RKO (cell line): ENCODE measurements around the gene TPPP.
A peak's percentile ranks its signal among the peaks of the same experiment; 100 is the strongest.
"Not testable (repeated sequence)": the region's sequence is repeated elsewhere in the genome, so short reads cannot be mapped to it uniquely, and the experiment has no call there.

ENCODE experiments used
- DNase-seq: peaks from one replicate; pipeline ENCODE4 v3.0.0-alpha.2; 2016; ENCODE audit warnings: low spot score

TPPP gene

GRCh38 chr5:645421-645820, 47.7 kb downstream of the TPPP start:
- DNase-seq = no peak

- no peak for DNase-seq
These were observed 48.2 kb downstream of the TPPP start for GRCh38 chr5:644971-645370.

DNA sequence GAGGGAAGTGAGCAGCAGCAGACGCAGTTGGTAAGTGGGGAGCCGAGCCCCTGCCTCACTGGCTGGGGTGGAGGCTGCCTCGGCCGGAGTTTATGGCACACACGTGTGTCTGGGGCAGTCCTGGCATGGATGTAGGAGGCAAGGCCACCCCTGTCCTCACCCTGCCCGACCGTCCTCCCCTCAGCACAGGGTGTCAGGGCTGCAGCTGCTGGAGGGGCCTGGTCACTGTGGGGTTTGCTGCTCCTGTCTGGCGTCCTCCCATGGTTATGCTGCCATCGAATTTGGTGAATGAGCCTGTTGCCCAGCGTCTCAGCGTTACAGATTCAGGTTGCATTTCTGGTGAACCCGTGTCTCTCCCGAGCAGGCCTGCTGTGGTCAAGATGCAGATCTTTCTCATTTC, 48.6 kb downstream of the TPPP start:
- no peak for DNase-seq

DNA sequence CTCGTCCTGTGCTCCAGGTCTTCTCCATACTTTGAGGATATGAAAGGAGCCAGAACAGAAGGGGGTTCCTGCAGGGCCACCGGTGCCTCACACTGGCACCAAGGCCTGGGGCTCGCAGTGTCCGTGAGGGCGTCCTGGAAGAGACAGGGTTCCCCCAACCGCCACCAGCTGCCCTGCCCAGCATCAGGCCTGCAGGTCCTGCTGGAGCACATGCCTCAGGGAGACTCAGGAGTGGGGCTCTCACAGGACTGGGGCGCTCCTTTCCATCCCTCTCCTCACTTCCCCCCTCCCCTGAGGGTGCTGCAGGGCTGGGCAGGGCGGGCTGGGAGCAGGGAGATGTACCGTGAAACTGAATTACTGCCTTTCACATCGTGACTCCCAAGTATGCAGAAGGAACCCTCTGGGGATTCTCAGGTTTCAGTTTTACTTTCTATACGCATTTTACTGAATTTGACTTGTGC, 49.3 kb downstream of the TPPP start:
- no peak for DNase-seq

DNA sequence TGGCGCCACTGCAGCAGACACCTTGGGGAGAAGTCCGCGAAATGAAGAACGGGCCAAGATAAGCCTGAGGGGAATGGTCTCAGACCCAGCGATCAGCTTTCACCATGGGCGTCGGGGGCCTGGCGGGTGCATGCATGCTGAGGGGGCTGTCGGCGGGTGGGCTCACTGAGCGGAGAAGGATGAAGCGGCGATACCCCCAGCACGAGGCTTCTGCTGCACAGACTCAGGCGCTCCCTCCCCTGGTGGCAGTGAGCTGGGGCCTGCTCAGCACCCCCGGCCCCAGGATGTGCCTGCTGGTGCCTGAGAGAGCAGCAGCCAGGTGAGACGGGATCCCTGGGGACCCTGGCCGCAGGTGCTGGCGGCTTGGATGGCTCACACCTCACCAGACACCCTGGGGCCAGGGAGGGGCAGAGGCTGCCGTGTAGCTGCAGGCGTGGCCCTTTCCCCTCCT, 49.8 kb downstream of the TPPP start:
- DNase-seq = no peak

GRCh38 chr5:642481-642880, 50.7 kb downstream of the TPPP start:
- DNase-seq = no peak

DNA sequence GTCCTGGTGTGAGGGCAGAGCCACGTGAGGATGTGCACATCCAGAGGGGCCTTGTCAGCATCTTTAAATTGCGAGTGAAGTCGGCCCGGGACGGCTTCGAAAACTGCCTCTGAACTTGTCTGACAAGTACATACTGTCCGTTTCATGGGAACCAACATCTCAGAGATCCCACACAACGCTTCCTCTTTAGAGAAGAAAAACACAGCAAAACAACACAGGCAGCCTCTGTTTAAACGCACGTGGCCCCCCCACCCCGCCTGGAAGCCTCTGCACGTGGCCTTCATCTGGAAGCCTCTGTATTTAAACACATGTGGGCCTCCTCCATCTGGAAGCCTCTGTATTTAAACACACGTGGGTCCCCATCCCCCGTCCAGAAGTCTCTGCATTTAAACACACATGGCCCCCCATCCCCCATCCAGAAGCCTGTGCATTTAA, 51.8 kb downstream of the TPPP start:
- DNase-seq = no peak

- no peak for DNase-seq
These were observed 52.5 kb downstream of the TPPP start for GRCh38 chr5:640461-641330.

GRCh38 chr5:639584-640213, 53.5 kb downstream of the TPPP start:
- DNase-seq = no peak

GRCh38 chr5:639253-639530, 54.0 kb downstream of the TPPP start:
- no peak for DNase-seq

GRCh38 chr5:638501-639252, 54.5 kb downstream of the TPPP start:
- DNase-seq = no peak

- no peak for DNase-seq
These were observed 55.3 kb downstream of the TPPP start for GRCh38 chr5:637581-638450.

DNA sequence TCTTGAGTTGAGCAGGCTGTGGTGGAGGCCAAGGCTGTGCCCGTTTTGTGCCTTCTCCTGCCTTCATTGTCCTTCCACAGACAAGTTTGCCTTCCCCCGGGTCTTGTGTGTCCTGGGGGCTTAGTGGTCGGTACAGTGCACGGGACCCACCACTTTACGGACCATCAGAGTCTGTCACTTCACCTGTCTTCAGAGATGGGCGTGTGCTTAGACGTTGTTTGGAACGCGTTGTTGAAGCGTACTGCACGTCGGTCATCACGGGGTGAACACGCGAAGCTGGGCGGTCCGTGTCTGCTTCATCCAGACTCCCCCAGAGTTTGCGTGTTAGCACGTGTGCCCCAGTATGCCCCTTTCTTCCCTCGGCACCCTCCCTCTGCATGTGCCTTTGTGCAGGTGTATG, 56.2 kb downstream of the TPPP start:
- DNase-seq = no peak

- no peak for DNase-seq
These were observed 57.7 kb downstream of the TPPP start for GRCh38 chr5:635306-636055.

- no peak for DNase-seq
These were observed 59.0 kb downstream of the TPPP start for GRCh38 chr5:634191-634590.

GRCh38 chr5:633501-633955, 59.6 kb downstream of the TPPP start:
- peak; percentile 43 for DNase-seq

DNA sequence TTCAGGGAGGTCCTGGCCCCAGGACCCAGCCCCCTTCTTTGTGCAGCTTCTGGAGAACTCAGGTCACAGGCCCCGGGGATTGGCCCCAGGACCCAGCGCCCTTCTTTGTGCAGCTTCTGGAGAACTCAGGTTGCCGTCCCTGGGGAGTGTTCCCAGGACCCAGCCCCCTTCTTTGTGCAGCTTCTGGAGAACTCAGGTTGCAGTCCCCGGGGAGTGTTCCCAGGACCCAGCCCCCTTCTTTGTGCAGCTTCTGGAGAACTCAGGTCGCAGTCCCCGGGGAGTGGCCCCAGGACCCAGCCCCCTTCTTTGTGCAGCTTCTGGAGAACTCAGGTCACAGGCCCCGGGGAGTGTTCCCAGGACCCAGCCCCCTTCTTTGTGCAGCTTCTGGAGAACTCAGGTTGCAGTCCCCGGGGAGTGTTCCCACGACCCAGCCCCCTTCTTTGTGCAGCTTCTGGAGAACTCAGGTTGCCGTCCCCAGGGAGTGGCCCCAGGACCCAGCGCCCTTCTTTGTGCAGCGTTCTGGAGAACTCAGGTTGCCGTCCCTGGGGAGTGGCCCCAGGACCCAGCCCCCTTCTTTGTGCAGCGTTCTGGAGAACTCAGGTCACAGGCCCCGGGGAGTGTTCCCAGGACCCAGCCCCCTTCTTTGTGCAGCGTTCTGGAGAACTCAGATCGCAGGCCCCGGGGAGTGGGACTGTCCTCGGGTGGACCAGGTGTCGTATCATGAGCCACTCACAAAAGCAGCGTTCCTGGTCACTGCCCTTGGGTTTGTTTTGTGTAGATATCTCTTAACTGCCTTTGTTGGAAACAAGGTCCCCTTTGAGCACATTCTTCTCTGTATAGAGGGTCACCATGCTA, 64.6 kb downstream of the TPPP start:
- DNase-seq = not testable (repeated sequence)

DNA sequence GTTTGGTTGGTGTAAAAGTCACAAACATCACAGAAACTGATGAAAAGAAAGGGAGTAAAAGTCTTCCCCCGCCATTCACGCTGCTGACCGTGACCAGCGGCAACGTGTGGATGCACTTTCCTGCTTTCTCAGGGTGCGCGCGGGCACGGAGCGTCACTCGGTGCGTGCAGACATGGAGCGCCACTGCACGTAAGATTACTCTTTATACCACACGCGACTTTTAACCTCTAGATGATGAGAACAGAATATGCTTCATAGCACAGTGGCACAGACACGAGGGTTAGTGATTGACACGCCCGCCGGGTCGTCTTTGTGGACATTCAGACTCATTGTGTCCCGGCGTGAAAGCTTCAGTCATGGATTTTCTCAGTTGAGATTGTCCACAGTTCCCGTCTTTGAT, 65.3 kb downstream of the TPPP start:
- DNase-seq = no peak

DNA sequence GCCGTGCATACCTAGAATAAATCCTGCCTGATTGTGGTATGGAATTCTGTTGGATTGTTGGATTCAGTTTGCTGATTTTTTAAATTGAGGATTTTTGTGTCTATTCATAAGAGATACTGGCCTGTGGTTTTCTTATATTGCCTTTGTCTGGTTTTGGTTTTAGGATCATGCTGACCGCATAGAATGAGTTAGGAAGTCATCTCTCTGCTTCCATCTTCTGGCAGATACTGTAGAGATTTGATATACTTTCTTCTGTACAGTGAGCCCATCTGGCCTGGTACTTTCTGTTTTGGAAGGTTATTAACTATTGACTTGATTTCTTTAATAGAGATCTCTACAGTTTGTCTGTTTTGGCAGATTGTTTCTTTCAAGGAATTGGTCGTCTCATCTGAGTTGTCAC, 66.3 kb downstream of the TPPP start:
- DNase-seq = no peak

DNA sequence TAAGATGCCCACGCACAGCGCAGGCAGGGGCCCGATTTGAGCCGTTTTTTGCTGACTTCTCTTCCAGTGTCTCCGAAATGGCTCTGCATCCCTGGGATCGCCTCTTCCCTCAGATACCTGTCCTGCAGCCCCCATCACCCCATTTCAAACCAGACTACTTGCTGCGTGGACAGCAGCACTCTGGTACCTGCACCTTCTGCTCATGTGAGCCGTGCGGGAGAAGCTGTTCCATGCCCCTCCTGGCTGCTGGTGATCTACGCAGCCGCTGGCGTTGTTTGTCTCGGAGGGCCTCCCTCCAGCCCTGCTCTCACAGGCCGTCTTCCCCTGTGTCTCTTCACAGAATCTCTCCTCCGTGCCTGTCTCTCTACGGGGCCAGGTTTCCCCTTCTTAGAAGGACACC, 67.6 kb downstream of the TPPP start:
- no peak for DNase-seq
